CD4-positive, CD25-positive, alpha-beta regulatory T cell (primary cell): Measurements from ENCODE around the gene ACSL1. TPM values are rescaled to one million over a fixed set of nuclear protein-coding genes. Genes with fewer than 3 reads are reported as not detected.
A peak's percentile ranks its signal among the peaks of the same experiment; 100 is the strongest.
"Not testable (repeated sequence)": the region's sequence is repeated elsewhere in the genome, so short reads cannot be mapped to it uniquely, and the experiment has no call there.

ENCODE experiments used
- ATAC-seq, 2 donors: fragments of 150-1000 bp; cut with Tn5 transposase; one replicate each; pipeline ENCODE4 v1.10.0; 2021; ENCODE audit warnings: low read depth in 2 of 2, moderate number of reproducible peaks in 2 of 2, moderate library complexity in 1 of 2
- DNase-seq, 3 donors: peaks; one replicate each; pipeline versions ENCODE4 v3.0.0 to v3.0.0-alpha.2; 2012 to 2022; ENCODE audit warnings: mixed read lengths in 1 of 3
- H3K27ac ChIP-seq: one replicate; pipeline ENCODE4 v1.7.0; 2013; ENCODE audit warnings: mild to moderate bottlenecking, low read length; ENCODE audit not compliant: insufficient read depth, poor library complexity, severe bottlenecking
- H3K27me3 ChIP-seq: one replicate; pipeline ENCODE4 v1.7.0; 2013; ENCODE audit warnings: low read length; ENCODE audit not compliant: control insufficient read depth, insufficient read depth
- H3K36me3 ChIP-seq: one replicate; pipeline ENCODE4 v1.7.0; 2013; ENCODE audit warnings: mild to moderate bottlenecking, low read length, moderate library complexity; ENCODE audit not compliant: control insufficient read depth, insufficient read depth
- H3K4me1 ChIP-seq: 2 replicates; pipeline ENCODE4 v1.7.0; 2013; ENCODE audit warnings: mild to moderate bottlenecking, low read length; ENCODE audit not compliant: insufficient read depth, control insufficient read depth, poor library complexity, severe bottlenecking
- H3K4me3 ChIP-seq: one replicate; pipeline ENCODE4 v1.7.0; 2013; ENCODE audit warnings: low read depth, mild to moderate bottlenecking, low read length, moderate library complexity
- H3K9me3 ChIP-seq, 2 experiments: 1 replicate in 1 of 2; 2 replicates in 1 of 2; pipeline ENCODE4 v1.7.0; 2013; ENCODE audit warnings: low read length in 2 of 2, mild to moderate bottlenecking in 1 of 2, moderate library complexity in 1 of 2; ENCODE audit not compliant: control insufficient read depth in 2 of 2
- H3K27ac Mint-ChIP-seq, 3 donors: one replicate each; pipeline ENCODE4 v1.8.0; 2020 to 2022; ENCODE audit warnings: mild to moderate bottlenecking in 3 of 3, mixed read lengths in 3 of 3, moderate library complexity in 2 of 3
- H3K27me3 Mint-ChIP-seq: one replicate; pipeline ENCODE4 v1.8.0; 2022; ENCODE audit warnings: mild to moderate bottlenecking, mixed read lengths
- H3K36me3 Mint-ChIP-seq: one replicate; pipeline ENCODE4 v1.8.0; 2020; ENCODE audit warnings: mixed read lengths
- H3K4me1 Mint-ChIP-seq, 4 donors: one replicate each; pipeline ENCODE4 v1.8.0; 2020 to 2022; ENCODE audit warnings: mixed read lengths in 4 of 4, mild to moderate bottlenecking in 1 of 4
- H3K4me3 Mint-ChIP-seq, 4 donors: one replicate each; pipeline ENCODE4 v1.8.0; 2020 to 2022; ENCODE audit warnings: mild to moderate bottlenecking in 4 of 4, mixed read lengths in 4 of 4, moderate library complexity in 3 of 4
- H3K9me3 Mint-ChIP-seq, 7 donors: one replicate each; pipeline ENCODE4 v1.8.0; 2020 to 2022; ENCODE audit warnings: mixed read lengths in 7 of 7, mild to moderate bottlenecking in 3 of 7, moderate library complexity in 2 of 7
- polyA plus RNA-seq, 4 donors: library from polyadenylated mRNA; unstranded; fragments of 300-500 nt; fragmentation: Illumina TruSeq; gene quantifications; one replicate each; pipeline ENCODE4 v1.2.3, GENCODE V29; 2021
- total RNA-seq: library from RNA; stranded (reverse); gene quantifications from one replicate; pipeline ENCODE4 v1.2.3, GENCODE V29; 2022

Gene ACSL1
- total and polyA plus RNA-seq, 5 donors from 2014 or later: 6.8 to 21.0 (median 9.4) TPM

DNA sequence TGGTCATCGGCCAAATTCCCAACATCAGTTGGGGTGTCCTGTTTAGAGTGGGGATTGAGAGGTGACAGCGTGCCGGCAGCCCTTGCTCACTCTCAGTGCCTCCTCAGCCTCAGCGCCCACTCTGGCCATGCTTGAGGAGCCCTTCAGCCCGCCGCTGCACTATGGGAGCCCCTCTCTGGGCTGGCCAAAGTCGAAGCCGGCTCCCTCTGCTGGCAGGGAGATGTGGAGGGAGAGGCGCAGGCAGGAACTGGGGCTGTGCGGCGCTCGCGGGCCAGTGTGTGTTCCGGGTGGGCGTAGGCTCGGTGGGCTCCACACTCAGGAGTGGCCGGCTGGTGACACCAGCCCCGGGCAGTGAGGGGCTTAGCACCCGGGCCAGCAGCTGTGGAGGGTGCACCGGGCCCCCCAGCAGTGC is 84.8 kb downstream of the ACSL1 start:
- Histone ChIP-seq H3K27ac (no peak overlapping the region), H3K4me1 (peaks cover 6% of the 10 kb centered on the region), H3K27me3 (no peaks in the 10 kb centered on the region), H3K4me3 (no peak overlapping the region), H3K36me3 (no peaks in the 10 kb centered on the region), H3K9me3 (no peaks in the 10 kb centered on the region)
- H3K9me3 Mint-ChIP-seq: peaks cover 0 to 2% (median 0%) of the 10 kb centered on the region in 7 donors
- no peaks in the 10 kb centered on the region for H3K27me3 Mint-ChIP-seq
- no peak overlapping the region for H3K27ac Mint-ChIP-seq
- no peak overlapping the region for H3K4me3 Mint-ChIP-seq
- no peaks in the 10 kb centered on the region for H3K36me3 Mint-ChIP-seq
- DNase-seq: no peak
- peaks cover 6 to 16% (median 11%) of the 10 kb centered on the region in 4 donors for H3K4me1 Mint-ChIP-seq
- ATAC-seq: no peak

DNA sequence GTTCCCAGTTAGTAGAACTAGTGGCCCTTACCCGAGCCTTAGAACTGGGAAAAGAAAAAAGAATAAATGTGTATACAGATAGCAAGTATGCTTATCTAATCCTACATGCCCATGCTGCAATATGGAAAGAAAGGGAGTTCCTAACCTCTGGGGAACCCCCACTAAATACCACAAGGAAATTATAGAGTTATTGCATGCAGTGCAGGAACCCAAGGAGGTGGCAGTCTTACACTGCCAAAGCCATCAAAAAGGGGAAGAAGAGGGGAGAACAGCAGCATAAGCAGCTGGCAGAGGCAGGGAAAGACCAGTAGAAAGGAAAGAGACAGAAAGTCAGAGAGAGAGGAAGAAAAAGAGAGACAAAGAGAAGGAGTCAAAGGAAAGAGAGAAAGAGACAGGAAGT is 86.2 kb downstream of the ACSL1 start:
- peak overlapping the region in 2 of 3 donors; percentile 2 to 12 for H3K27ac Mint-ChIP-seq
- not testable (repeated sequence) for ATAC-seq, H3K4me1 ChIP-seq, H3K4me3 Mint-ChIP-seq, H3K27ac ChIP-seq, H3K27me3 ChIP-seq, H3K9me3 Mint-ChIP-seq, H3K4me3 ChIP-seq, H3K36me3 Mint-ChIP-seq, DNase-seq, H3K36me3 ChIP-seq, H3K9me3 ChIP-seq, H3K27me3 Mint-ChIP-seq
- H3K4me1 Mint-ChIP-seq: peaks cover 5 to 14% (median 9%) of the 10 kb centered on the region in 4 donors

DNA sequence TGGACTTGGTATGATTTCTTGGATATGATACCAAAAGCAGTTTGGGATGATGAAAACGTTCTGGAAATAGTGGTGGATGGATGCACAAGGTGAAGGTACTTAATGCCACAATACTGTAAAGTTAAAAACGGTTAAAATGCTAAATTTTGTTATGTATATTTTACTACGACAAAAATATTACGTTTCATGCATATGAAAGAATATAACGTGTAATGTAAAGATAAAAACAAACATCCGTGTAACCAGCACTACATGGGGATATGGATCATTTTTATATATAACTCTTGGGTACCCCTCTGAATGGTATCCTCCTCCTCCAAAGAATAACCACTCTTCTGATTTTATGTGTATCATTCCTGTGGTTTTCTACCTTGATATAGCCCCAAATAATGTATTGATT is 91.0 kb downstream of the ACSL1 start:
- H3K4me1 ChIP-seq: peaks cover 21% of the 10 kb centered on the region
- H3K27ac ChIP-seq: peak overlapping the region; percentile 67
- Mint-ChIP-seq H3K4me3 (peak overlapping the region; percentile 84 to 98 (median 94)), H3K27me3 (no peaks in the 10 kb centered on the region), H3K9me3 (no peaks in the 10 kb centered on the region), H3K4me1 (peaks cover 4 to 33% (median 21%) of the 10 kb centered on the region in 4 donors), H3K36me3 (no peaks in the 10 kb centered on the region), H3K27ac (peak overlapping the region; percentile 69 to 96 (median 91))
- DNase-seq (no peak), ATAC-seq (no peak)
- H3K36me3 ChIP-seq: no peaks in the 10 kb centered on the region
- H3K9me3 ChIP-seq: no peaks in the 10 kb centered on the region
- no peaks in the 10 kb centered on the region for H3K27me3 ChIP-seq
- H3K4me3 ChIP-seq: peak overlapping the region; percentile 83

DNA sequence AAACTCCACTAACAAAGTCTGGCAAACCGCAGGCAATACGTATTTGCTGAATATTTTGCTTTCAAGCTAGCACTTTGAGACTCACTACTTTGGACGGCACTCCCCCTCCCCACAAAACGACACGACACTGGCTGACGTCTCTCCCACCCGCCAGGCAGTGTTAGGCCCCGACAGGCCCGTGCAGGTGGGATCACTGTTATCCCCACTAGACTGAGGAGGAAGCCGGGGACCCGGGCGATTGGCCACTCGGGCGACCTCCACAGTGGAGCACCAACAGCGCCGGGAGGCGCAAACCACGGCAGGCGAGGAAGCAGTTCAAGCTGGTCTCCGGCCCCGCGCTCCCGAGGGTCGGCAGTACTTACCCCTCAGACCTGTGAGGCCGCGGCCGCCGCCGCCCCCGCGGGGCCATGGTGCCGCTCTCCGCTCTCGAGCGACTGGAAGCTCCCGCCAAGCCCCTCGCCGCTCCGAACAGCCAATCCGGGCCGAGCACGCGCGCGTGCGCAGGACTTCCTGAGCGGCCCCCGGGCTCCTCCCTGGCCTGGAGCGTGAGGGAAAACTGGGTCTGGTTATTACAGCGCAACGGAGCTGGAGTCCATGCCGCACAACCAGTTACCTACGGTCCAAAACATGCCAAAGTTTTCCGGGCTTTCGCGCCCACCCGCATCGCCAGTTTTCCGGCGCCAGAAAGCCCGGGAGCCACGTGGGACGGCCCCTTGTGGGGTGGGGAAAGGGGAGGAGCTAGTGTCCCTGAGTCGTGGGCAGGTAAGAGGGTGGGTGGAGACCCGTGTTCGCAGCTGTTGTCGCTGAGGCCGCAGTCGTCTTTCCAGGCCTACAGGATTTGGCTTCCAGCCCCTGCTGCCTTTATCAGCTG is 91.9 kb downstream of the ACSL1 start, which contains the start of gene CENPU:
Gene CENPU, minus strand, starts transcription at position 443 of the 871 bp plus-strand sequence. Its CDS starts 34 bp downstream, at position 409.
- no peaks in the 10 kb centered on the region for H3K27me3 ChIP-seq

DNA sequence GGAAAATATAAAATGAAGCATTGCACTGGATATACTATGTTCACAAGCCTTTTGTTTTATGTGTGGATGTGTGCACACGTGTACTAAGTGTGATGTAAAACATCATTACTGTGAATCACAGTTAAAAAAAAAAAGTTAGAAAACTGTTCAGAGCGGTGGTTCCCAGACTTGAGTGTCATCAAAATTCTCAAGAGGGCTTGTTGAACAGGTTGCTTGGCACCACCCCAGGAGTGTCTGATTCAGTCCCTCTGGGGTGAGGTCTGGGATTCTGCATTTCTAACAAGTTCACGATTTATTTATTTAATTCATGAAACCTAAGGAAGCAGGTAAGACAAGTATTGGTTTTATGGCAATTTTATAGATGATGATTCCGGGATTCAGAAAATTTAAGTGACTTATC is 93.6 kb downstream of the ACSL1 start:
- H3K4me1 Mint-ChIP-seq: peaks cover 6 to 45% (median 14%) of the 10 kb centered on the region in 4 donors

More for the DNA sequence above, 91.9 kb downstream of the ACSL1 start, which contains the start of gene CENPU:
- Mint-ChIP-seq H3K36me3 (no peaks in the 10 kb centered on the region), H3K27ac (peak within 1 kb of the TSS; percentile 69 to 96 (median 91)), H3K4me1 (peaks cover 4 to 38% (median 14%) of the 10 kb centered on the region in 4 donors), H3K9me3 (no peaks in the 10 kb centered on the region), H3K27me3 (no peaks in the 10 kb centered on the region), H3K4me3 (peak within 1 kb of the TSS; percentile 84 to 98 (median 94))
- no peaks in the 10 kb centered on the region for H3K36me3 ChIP-seq
- H3K27ac ChIP-seq: peak within 1 kb of the TSS; percentile 67
- ATAC-seq: peak; percentile 96
- peak; percentile 92 to 98 (median 93) for DNase-seq
- H3K9me3 ChIP-seq: no peaks in the 10 kb centered on the region
- H3K4me3 ChIP-seq: peak within 1 kb of the TSS; percentile 90
- H3K4me1 ChIP-seq: peaks cover 18% of the 10 kb centered on the region

DNA sequence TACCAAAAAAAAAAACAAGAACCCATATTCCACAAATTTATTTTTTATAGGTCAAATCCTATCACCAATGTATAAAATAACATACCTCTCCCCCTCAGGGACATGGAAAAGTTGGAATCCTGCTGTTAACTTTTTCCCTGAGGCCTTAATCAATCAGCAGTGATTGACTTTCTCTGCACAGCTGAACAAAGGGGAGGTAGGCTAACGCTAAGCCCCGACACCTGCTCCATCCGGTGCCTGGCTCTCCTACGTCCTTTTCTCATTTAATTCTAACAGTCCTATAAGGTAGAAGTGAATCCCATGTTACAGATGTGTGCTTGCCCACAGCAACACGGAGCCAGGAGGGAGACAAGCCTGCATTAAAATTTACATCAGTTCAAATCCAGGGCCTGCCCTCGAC is 94.7 kb downstream of the ACSL1 start:
- H3K4me1 Mint-ChIP-seq: peaks cover 6 to 45% (median 14%) of the 10 kb centered on the region in 4 donors
- H3K9me3 Mint-ChIP-seq: no peaks in the 10 kb centered on the region
- no peaks in the 10 kb centered on the region for H3K36me3 Mint-ChIP-seq

More for the DNA sequence above, 93.6 kb downstream of the ACSL1 start:
- no peaks in the 10 kb centered on the region for H3K27me3 Mint-ChIP-seq
- H3K36me3 ChIP-seq: no peaks in the 10 kb centered on the region
- H3K4me3 ChIP-seq: no peak overlapping the region
- no peaks in the 10 kb centered on the region for H3K36me3 Mint-ChIP-seq
- no peak for DNase-seq
- H3K27ac ChIP-seq: no peak overlapping the region
- no peaks in the 10 kb centered on the region for H3K9me3 Mint-ChIP-seq
- H3K4me3 Mint-ChIP-seq: peak overlapping the region; percentile 68 to 98 (median 87)
- no peaks in the 10 kb centered on the region for H3K27me3 ChIP-seq
- ATAC-seq: no peak
- no peaks in the 10 kb centered on the region for H3K9me3 ChIP-seq
- H3K4me1 ChIP-seq: peaks cover 18% of the 10 kb centered on the region
- H3K27ac Mint-ChIP-seq: no peak overlapping the region

DNA sequence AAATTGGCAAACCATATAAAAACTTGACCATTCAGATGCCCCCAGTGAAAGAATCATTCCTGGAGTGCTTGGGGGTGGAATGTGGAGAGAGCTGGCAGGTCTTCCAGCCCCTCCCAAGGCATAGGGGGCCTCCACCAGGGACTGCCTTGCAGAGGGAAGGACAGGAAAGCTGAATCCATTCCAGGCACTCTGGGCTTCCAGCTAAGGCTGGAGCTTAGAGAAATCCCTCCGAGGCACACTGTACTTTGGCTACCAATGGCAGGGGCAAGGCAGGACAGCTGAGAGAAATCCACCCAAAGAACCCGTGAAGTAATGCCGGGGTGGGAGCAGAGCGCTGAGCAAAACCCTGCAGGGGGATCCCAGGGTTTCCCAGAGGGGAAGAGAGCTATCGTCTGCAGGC is 95.8 kb downstream of the ACSL1 start:
- H3K9me3 ChIP-seq: no peaks in the 10 kb centered on the region
- DNase-seq (no peak), ATAC-seq (no peak)
- H3K36me3 ChIP-seq: no peaks in the 10 kb centered on the region
- H3K4me1 ChIP-seq: peaks cover 18% of the 10 kb centered on the region
- no peaks in the 10 kb centered on the region for H3K27me3 Mint-ChIP-seq
- no peak overlapping the region for H3K27ac Mint-ChIP-seq
- peak overlapping the region in 2 of 4 donors; percentile 40 to 55 for H3K4me3 Mint-ChIP-seq
- H3K27ac ChIP-seq: no peak overlapping the region
- peaks cover 8 to 52% (median 16%) of the 10 kb centered on the region in 4 donors for H3K4me1 Mint-ChIP-seq
- H3K9me3 Mint-ChIP-seq: no peaks in the 10 kb centered on the region
- H3K4me3 ChIP-seq: no peak overlapping the region
- no peaks in the 10 kb centered on the region for H3K36me3 Mint-ChIP-seq
- no peaks in the 10 kb centered on the region for H3K27me3 ChIP-seq

More for the DNA sequence above, 94.7 kb downstream of the ACSL1 start:
- Mint-ChIP-seq H3K27me3 (no peaks in the 10 kb centered on the region), H3K4me3 (peak overlapping the region in 2 of 4 donors; percentile 72 to 79), H3K27ac (peak overlapping the region in 1 of 3 donors; percentile 0)
- no peak overlapping the region for H3K4me3 ChIP-seq
- no peak for ATAC-seq
- no peaks in the 10 kb centered on the region for H3K9me3 ChIP-seq
- H3K27ac ChIP-seq: no peak overlapping the region
- H3K4me1 ChIP-seq: peaks cover 18% of the 10 kb centered on the region
- no peaks in the 10 kb centered on the region for H3K36me3 ChIP-seq
- no peaks in the 10 kb centered on the region for H3K27me3 ChIP-seq
- DNase-seq: no peak
